Measurements from ENCODE around the gene CFAP141. TPM values are rescaled to one million over a fixed set of nuclear protein-coding genes. Genes with fewer than 3 reads are reported as not detected.

The CFAP141 gene
- polyA plus RNA-seq, 1 donor (not counting 4 experiments of a cell fraction or from before 2014, with no cell fraction given), result not detected

DNA sequence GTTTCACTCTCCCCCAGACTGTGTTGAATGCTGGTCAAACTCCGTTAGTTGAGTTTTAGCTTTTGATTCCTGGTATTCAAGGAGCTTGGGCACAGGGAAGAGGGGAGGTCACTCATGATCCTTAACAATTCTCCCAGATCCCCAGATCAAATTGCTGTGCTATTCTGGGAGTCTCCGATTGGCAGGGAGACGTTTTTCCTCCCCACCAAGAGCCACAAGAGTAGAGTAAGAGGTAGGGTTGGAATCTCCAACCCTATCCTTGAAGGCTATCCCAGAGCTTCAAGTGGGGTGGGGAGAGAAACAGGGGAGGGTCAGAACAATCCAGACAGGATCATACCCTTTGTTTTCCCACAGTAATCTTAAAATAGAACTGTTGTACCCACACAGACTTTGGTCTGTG lies 13.7 kb downstream of the CFAP141 start:
- no peaks in the 10 kb centered on the region for H3K27me3 ChIP-seq (ENCODE audit: control insufficient read depth, extremely low read depth, insufficient read depth, low read length)
- no peak overlapping the region for H3K9ac ChIP-seq (ENCODE audit: control insufficient read depth, extremely low read depth, insufficient read depth, low read length)
- no peak for FAIRE-seq
- H3K27ac ChIP-seq (ENCODE audit: control insufficient read depth, insufficient read depth, low read length), result no peak overlapping the region
- dilution Hi-C loops (cut with MboI; ENCODE audit: extremely low pct_ligation_motif_present, low sequenced_read_pairs), result no loop called here
- H3K4me1 ChIP-seq (ENCODE audit: control insufficient read depth, extremely low read depth, insufficient read depth, low read length), result peaks cover 18% of the 10 kb centered on the region
- H3K9me1 ChIP-seq (ENCODE audit: control insufficient read depth, extremely low read depth, insufficient read depth, low read length), result no peaks in the 10 kb centered on the region
- H3K36me3 ChIP-seq (ENCODE audit: control insufficient read depth in 2 of 2, extremely low read depth in 1 of 2, insufficient read depth in 2 of 2, low read length in 2 of 2), result no peaks in the 10 kb centered on the region
- H3K9me3 ChIP-seq (ENCODE audit: control insufficient read depth, low read depth, low read length), result no peaks in the 10 kb centered on the region
- no peaks in the 10 kb centered on the region for H3K79me2 ChIP-seq (ENCODE audit: control insufficient read depth, insufficient read depth, low read length)
- no peaks in the 10 kb centered on the region for H4K20me1 ChIP-seq (ENCODE audit: control insufficient read depth, extremely low read depth, insufficient read depth, low read length)
- no peak overlapping the region for H3K4me2 ChIP-seq (ENCODE audit: control insufficient read depth, extremely low read depth, insufficient read depth, low read depth, low read length)
- TF ChIP-seq, protein P1, sequence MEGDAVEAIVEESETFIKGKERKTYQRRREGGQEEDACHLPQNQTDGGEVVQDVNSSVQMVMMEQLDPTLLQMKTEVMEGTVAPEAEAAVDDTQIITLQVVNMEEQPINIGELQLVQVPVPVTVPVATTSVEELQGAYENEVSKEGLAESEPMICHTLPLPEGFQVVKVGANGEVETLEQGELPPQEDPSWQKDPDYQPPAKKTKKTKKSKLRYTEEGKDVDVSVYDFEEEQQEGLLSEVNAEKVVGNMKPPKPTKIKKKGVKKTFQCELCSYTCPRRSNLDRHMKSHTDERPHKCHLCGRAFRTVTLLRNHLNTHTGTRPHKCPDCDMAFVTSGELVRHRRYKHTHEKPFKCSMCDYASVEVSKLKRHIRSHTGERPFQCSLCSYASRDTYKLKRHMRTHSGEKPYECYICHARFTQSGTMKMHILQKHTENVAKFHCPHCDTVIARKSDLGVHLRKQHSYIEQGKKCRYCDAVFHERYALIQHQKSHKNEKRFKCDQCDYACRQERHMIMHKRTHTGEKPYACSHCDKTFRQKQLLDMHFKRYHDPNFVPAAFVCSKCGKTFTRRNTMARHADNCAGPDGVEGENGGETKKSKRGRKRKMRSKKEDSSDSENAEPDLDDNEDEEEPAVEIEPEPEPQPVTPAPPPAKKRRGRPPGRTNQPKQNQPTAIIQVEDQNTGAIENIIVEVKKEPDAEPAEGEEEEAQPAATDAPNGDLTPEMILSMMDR (optimal IDR thresholded peaks at IDR 0.05 in 1 of 3, IDR thresholded peaks at IDR 0.05 in 1 of 3, conservative IDR thresholded peaks at IDR 0.05 in 1 of 3; ENCODE audit: extremely low read depth in 1 of 3, insufficient read depth in 2 of 3, low read length in 3 of 3), result no peak
- no peak for TF ChIP-seq EZH2 (IDR thresholded peaks at IDR 0.05; ENCODE audit: low read length)
- no peak for DNase-seq (ENCODE audit: low read depth, low spot score)
- H3K4me3 ChIP-seq (ENCODE audit: control insufficient read depth in 2 of 3, extremely low read depth in 1 of 3, insufficient read depth in 2 of 3, low read depth in 1 of 3, low read length in 3 of 3), result no peak overlapping the region
- no peak overlapping the region for H2AFZ ChIP-seq (ENCODE audit: control insufficient read depth, low read length)

DNA sequence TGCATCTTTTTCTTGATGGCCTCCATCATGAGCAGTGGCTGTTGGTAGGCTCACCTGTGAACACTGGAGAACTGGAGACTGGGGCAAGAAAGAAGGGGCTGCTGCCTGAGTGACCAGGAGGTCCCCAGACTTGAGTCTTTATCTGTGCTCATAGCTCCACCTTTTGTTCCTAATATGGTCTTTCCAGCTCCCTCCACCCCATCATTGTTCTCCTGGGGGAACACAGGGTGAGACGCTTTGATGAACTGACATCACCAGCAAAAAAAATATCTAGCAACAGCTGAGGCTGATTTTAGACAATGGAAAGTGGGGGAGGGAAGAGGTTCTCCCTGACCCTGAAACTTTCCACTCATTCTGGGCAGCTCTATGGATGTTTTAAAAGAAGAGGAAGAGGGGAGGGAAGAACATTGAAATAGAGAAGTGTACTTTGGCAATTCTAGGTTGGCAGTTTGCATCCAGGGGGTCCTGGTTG lies 14.1 kb downstream of the CFAP141 start, which contains the start of gene TPM3:
TPM3 (minus strand) TSS at position 111 of the 472 bp plus-strand sequence; CDS start at position 29, 82 bp downstream.
- no peaks in the 10 kb centered on the region for H3K9me1 ChIP-seq (ENCODE audit: control insufficient read depth, extremely low read depth, insufficient read depth, low read length)
- peaks cover 15% of the 10 kb centered on the region for H3K4me1 ChIP-seq (ENCODE audit: control insufficient read depth, extremely low read depth, insufficient read depth, low read length)
- no peak within 1 kb of the TSS for H3K9ac ChIP-seq (ENCODE audit: control insufficient read depth, extremely low read depth, insufficient read depth, low read length)
- no peaks in the 10 kb centered on the region for H4K20me1 ChIP-seq (ENCODE audit: control insufficient read depth, extremely low read depth, insufficient read depth, low read length)
- no peak within 1 kb of the TSS for H3K27ac ChIP-seq (ENCODE audit: control insufficient read depth, insufficient read depth, low read length)
- no peak within 1 kb of the TSS for H2AFZ ChIP-seq (ENCODE audit: control insufficient read depth, low read length)
- H3K79me2 ChIP-seq (ENCODE audit: control insufficient read depth, insufficient read depth, low read length), result no peaks in the 10 kb centered on the region
- dilution Hi-C loops (cut with MboI; ENCODE audit: extremely low pct_ligation_motif_present, low sequenced_read_pairs), result no loop called here
- H3K9me3 ChIP-seq (ENCODE audit: control insufficient read depth, low read depth, low read length), result no peaks in the 10 kb centered on the region
- H3K27me3 ChIP-seq (ENCODE audit: control insufficient read depth, extremely low read depth, insufficient read depth, low read length), result no peaks in the 10 kb centered on the region
- no peak within 1 kb of the TSS for H3K4me2 ChIP-seq (ENCODE audit: control insufficient read depth, extremely low read depth, insufficient read depth, low read depth, low read length)
- DNase-seq (ENCODE audit: low read depth, low spot score) (no peak), FAIRE-seq (no peak)
- no peak for TF ChIP-seq EZH2 (IDR thresholded peaks at IDR 0.05; ENCODE audit: low read length)
- TF ChIP-seq, protein P1 (optimal IDR thresholded peaks at IDR 0.05 in 1 of 3, IDR thresholded peaks at IDR 0.05 in 1 of 3, conservative IDR thresholded peaks at IDR 0.05 in 1 of 3; ENCODE audit: extremely low read depth in 1 of 3, insufficient read depth in 2 of 3, low read length in 3 of 3), result no peak
- H3K36me3 ChIP-seq (ENCODE audit: control insufficient read depth in 2 of 2, extremely low read depth in 1 of 2, insufficient read depth in 2 of 2, low read length in 2 of 2), result no peaks in the 10 kb centered on the region
- H3K4me3 ChIP-seq (ENCODE audit: control insufficient read depth in 2 of 3, extremely low read depth in 1 of 3, insufficient read depth in 2 of 3, low read depth in 1 of 3, low read length in 3 of 3), result no peak within 1 kb of the TSS

All from keratinocyte (primary cell).